ENCODE measurements around the gene CACNB2. TPM values are rescaled to one million over a fixed set of nuclear protein-coding genes. Genes with fewer than 3 reads are reported as not detected.

CACNB2 gene
- total RNA-seq, 2 donors from 2014 or later, result 4.5 to 56.7 TPM

GRCh38 chr10:18113881-18114280, 26.3 kb upstream of the CACNB2 start:
- H3K27me3 ChIP-seq (replicated peaks; ENCODE audit: insufficient read depth), result no peaks in the 10 kb centered on the region
- H3K27ac ChIP-seq, result no peak overlapping the region
- H3K36me3 ChIP-seq, result no peaks in the 10 kb centered on the region
- no peak overlapping the region for H3K4me3 ChIP-seq
- no peaks in the 10 kb centered on the region for H3K4me1 ChIP-seq (ENCODE audit: control insufficient read depth in 1 of 2, low read depth in 2 of 2)
- no peaks in the 10 kb centered on the region for H3K9me3 ChIP-seq
- no peak for DNase-seq (ENCODE audit: low spot score)
- no peak for TF ChIP-seq CTCF (IDR thresholded peaks at IDR 0.05)
- no peak for ATAC-seq (ENCODE audit: insufficient number of reproducible peaks, low FRiP score, low read depth)

- no peaks in the 10 kb centered on the region for H3K27me3 ChIP-seq (replicated peaks; ENCODE audit: insufficient read depth)
- H3K4me3 ChIP-seq, result no peak overlapping the region
- no peak for TF ChIP-seq CTCF (IDR thresholded peaks at IDR 0.05)
- no peaks in the 10 kb centered on the region for H3K9me3 ChIP-seq
- no peak overlapping the region for H3K27ac ChIP-seq
- ATAC-seq (ENCODE audit: insufficient number of reproducible peaks, low FRiP score, low read depth) (no peak), DNase-seq (ENCODE audit: low spot score) (no peak)
- no peaks in the 10 kb centered on the region for H3K36me3 ChIP-seq
- no peaks in the 10 kb centered on the region for H3K4me1 ChIP-seq (ENCODE audit: control insufficient read depth in 1 of 2, low read depth in 2 of 2)
These were observed 22.9 kb upstream of the CACNB2 start for GRCh38 chr10:18117276-18117675.

GRCh38 chr10:18122753-18123152, 17.5 kb upstream of the CACNB2 start:
- no peak overlapping the region for H3K27ac ChIP-seq
- no peak for TF ChIP-seq CTCF (IDR thresholded peaks at IDR 0.05)
- no peaks in the 10 kb centered on the region for H3K27me3 ChIP-seq (replicated peaks; ENCODE audit: insufficient read depth)
- no peaks in the 10 kb centered on the region for H3K9me3 ChIP-seq
- H3K36me3 ChIP-seq, result no peaks in the 10 kb centered on the region
- peaks cover 0 to 13% of the 10 kb centered on the region in 2 donors for H3K4me1 ChIP-seq (ENCODE audit: control insufficient read depth in 1 of 2, low read depth in 2 of 2)
- ATAC-seq (ENCODE audit: insufficient number of reproducible peaks, low FRiP score, low read depth) (no peak), DNase-seq (ENCODE audit: low spot score) (no peak)
- H3K4me3 ChIP-seq, result no peak overlapping the region

- TF ChIP-seq CTCF (IDR thresholded peaks at IDR 0.05), result no peak
- no peaks in the 10 kb centered on the region for H3K27me3 ChIP-seq (replicated peaks; ENCODE audit: insufficient read depth)
- no peaks in the 10 kb centered on the region for H3K4me1 ChIP-seq (ENCODE audit: control insufficient read depth in 1 of 2, low read depth in 2 of 2)
- H3K36me3 ChIP-seq, result no peaks in the 10 kb centered on the region
- no peak for DNase-seq (ENCODE audit: low spot score)
- H3K4me3 ChIP-seq, result no peak overlapping the region
- H3K9me3 ChIP-seq, result no peaks in the 10 kb centered on the region
- no peak overlapping the region for H3K27ac ChIP-seq
- no peak for ATAC-seq (ENCODE audit: insufficient number of reproducible peaks, low FRiP score, low read depth)
These were observed 7.2 kb upstream of the CACNB2 start for GRCh38 chr10:18133046-18133445.

GRCh38 chr10:18134509-18134908, 5.7 kb upstream of the CACNB2 start:
- H3K4me3 ChIP-seq, result no peak overlapping the region
- H3K27ac ChIP-seq, result no peak overlapping the region
- no peak for TF ChIP-seq CTCF (IDR thresholded peaks at IDR 0.05)
- no peaks in the 10 kb centered on the region for H3K36me3 ChIP-seq
- H3K4me1 ChIP-seq (ENCODE audit: control insufficient read depth in 1 of 2, low read depth in 2 of 2), result peaks cover under 1 to 1% of the 10 kb centered on the region in 2 donors
- ATAC-seq (ENCODE audit: insufficient number of reproducible peaks, low FRiP score, low read depth) (no peak), DNase-seq (ENCODE audit: low spot score) (no peak)
- H3K27me3 ChIP-seq (replicated peaks; ENCODE audit: insufficient read depth), result no peaks in the 10 kb centered on the region
- no peaks in the 10 kb centered on the region for H3K9me3 ChIP-seq
